ENCODE data around the gene YIPF3. TPM values are rescaled to one million over a fixed set of nuclear protein-coding genes. Genes with fewer than 3 reads are reported as not detected.
"Not testable (repeated sequence)": the region's sequence is repeated elsewhere in the genome, so short reads cannot be mapped to it uniquely, and the experiment has no call there.

Gene YIPF3
- total RNA-seq, result 57.3 and 92.8 TPM in 2 replicates

DNA sequence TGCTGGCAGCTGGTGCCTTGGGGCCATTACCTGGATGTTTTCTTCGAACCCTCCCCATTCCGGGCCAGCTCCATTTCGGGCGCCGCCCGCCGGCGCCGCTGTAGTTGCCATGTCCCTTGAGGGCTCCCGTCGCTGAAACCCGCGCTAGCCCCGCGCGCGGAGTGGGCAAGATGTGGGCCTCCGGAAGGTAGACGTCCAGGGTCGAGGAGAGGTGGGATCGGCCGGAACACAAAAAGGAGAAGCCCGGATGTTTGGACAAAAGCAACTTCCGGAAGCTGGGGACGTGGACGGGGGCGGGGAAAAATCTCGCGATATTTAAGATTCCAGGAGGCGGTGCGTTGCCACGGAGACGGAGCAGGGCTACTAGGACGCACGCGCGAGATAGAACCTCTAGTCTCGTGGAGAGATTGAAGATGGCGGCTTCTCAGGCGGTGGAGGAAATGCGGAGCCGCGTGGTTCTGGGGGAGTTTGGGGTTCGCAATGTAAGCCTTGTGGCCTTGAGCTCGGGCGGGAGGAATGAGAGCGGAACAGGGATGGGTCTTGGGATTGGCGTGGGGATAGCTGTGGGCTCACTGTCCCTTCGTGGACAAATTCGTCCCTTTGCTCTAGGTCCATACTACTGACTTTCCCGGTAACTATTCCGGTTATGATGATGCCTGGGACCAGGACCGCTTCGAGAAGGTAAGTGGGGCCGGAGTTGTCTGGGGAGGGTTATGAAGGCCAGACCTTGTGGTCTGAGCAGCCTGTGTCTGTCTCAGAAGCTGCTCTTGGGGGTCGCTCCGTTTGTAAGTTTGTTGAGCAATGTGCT, at the start of gene YIPF3, which contains the start of gene POLR1C:
YIPF3 (minus strand) TSS at position 230 of the 808 bp plus-strand sequence; CDS start at position 111, 119 bp downstream.
POLR1C (plus strand) TSS at position 393 of the 808 bp plus-strand sequence; CDS start at position 414, 21 bp downstream.
- H3K4me3 ChIP-seq (ENCODE audit: low read depth, low read length), result peak within 1 kb of the TSS; percentile 89
- peak; percentile 98 for DNase-seq (ENCODE audit: low read depth)
- TF ChIP-seq, protein P1, sequence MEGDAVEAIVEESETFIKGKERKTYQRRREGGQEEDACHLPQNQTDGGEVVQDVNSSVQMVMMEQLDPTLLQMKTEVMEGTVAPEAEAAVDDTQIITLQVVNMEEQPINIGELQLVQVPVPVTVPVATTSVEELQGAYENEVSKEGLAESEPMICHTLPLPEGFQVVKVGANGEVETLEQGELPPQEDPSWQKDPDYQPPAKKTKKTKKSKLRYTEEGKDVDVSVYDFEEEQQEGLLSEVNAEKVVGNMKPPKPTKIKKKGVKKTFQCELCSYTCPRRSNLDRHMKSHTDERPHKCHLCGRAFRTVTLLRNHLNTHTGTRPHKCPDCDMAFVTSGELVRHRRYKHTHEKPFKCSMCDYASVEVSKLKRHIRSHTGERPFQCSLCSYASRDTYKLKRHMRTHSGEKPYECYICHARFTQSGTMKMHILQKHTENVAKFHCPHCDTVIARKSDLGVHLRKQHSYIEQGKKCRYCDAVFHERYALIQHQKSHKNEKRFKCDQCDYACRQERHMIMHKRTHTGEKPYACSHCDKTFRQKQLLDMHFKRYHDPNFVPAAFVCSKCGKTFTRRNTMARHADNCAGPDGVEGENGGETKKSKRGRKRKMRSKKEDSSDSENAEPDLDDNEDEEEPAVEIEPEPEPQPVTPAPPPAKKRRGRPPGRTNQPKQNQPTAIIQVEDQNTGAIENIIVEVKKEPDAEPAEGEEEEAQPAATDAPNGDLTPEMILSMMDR (IDR thresholded peaks at IDR 0.05; ENCODE audit: insufficient read depth, low read depth, low read length), result no peak

DNA sequence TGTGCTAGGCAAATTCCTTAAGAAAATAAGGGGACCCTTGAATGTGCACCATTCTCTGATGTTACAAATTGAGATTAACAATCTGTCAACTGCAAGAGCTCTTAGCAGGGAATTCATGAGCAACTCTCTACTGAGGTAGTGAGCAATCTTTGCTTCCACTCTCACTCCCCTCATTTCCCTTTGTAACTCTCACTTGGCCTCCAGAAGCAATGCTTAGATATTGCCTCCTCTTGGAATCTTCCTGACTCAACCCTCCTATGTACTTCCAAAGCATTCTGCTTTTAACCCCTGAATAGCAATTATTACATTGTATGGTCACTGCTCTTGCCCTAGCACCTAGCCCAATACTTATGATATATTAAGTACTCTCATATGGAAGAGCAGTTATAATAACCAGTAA, 42.6 kb upstream of the YIPF3 start:
- no peak for DNase-seq (ENCODE audit: low read depth)
- TF ChIP-seq, protein P1 (IDR thresholded peaks at IDR 0.05; ENCODE audit: insufficient read depth, low read depth, low read length), result no peak
- H3K4me3 ChIP-seq (ENCODE audit: low read depth, low read length), result no peak overlapping the region

DNA sequence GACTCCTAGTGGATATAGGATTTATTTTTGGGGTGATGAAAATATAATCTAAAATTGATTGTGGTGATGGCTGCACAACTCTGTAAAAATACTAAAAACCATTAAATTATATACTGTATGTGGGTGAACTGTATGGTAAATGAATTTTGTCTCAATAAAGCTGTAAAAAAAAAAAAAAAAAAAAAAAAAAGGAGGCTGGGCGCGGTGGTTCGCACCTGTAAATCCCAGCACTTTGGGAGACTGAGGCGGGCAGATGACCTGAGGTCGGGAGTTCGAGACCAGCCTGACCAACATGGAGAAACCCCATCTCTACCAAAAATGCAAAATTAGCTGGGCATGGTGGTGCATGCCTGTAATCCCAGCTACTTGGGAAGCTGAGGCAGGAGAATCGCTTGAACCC, 40.9 kb upstream of the YIPF3 start:
- not testable (repeated sequence) for DNase-seq (ENCODE audit: low read depth); H3K4me3 ChIP-seq (ENCODE audit: low read depth, low read length)

DNA sequence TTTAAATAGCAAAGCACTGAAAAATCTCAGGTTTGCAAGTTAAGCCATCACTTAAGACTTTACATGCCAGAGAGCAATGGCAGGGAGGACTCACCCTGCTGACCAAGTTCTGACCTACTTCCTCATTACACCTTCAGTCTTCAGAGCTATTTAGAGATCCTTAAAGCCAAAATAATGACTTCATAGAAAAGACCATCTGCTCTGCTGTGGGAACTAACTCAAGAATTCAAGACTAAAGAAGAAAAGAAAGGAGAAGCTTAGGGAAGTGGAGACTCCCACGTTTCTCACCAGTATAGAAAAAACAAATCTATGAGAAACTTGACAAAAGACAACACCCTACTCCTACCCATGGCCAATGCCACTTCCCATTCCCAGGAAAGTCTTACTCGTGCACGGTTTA, 30.5 kb upstream of the YIPF3 start:
- TF ChIP-seq, protein P1 (IDR thresholded peaks at IDR 0.05; ENCODE audit: insufficient read depth, low read depth, low read length), result no peak
- DNase-seq (ENCODE audit: low read depth), result peak; percentile 8

DNA sequence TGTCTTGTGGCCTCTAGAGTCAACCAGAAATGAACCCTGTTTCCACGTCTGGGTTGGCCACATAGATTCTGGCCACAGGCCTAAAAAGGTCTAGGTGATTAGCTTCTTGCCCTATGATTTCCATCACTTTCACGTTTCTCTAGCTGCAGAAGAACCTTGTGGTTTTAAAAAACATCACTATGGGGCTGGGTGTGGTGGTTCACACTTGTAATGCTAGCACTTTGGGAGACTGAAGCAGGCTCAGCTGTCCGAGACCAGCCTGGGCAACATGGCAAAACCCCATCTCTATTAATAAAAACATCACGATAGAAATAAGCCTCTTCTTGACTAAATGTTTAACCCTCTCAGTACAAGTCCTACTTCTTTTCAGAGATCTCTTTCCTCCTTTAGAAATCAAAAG, 27.7 kb upstream of the YIPF3 start:
- no peak for DNase-seq (ENCODE audit: low read depth)
- H3K4me3 ChIP-seq (ENCODE audit: low read depth, low read length), result no peak overlapping the region
- TF ChIP-seq, protein P1 (IDR thresholded peaks at IDR 0.05; ENCODE audit: insufficient read depth, low read depth, low read length), result no peak

More for the DNA sequence above, 30.5 kb upstream of the YIPF3 start:
- no peak overlapping the region for H3K4me3 ChIP-seq (ENCODE audit: low read depth, low read length)

DNA sequence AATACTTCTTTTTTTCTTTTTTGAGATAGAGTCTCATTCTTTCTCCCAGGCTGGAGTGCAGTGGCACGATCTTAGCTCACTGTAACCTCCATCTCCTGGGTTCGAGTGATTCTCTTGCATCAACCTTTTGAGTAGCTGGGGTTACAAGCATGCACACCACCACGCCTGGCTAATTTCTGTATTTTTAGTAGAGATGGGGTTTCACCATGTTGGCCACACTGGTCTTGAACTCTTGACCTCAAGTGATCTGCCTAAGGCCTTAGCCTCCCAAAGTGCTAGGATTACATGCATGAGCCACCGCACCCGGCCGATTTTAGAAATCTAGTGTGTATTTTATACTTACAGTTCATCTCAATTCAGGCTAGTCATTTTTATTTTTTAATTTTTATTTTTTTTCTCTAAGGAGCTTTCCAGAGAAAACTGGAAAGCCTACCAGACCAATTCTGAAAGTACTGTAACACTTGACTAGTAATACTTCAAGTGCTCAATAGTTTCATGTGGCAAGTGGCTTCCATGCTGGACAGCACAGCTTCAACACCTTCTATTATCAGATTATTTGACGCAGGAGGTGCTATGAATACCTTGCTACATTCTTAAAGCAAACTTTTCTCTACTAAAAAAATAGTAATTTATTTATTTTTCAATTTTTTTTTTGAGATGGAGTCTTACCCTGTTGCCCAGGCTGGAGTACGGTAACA, 25.2 kb upstream of the YIPF3 start:
- H3K4me3 ChIP-seq (ENCODE audit: low read depth, low read length), result no peak overlapping the region
- TF ChIP-seq, protein P1 (IDR thresholded peaks at IDR 0.05; ENCODE audit: insufficient read depth, low read depth, low read length), result no peak
- DNase-seq (ENCODE audit: low read depth), result no peak

DNA sequence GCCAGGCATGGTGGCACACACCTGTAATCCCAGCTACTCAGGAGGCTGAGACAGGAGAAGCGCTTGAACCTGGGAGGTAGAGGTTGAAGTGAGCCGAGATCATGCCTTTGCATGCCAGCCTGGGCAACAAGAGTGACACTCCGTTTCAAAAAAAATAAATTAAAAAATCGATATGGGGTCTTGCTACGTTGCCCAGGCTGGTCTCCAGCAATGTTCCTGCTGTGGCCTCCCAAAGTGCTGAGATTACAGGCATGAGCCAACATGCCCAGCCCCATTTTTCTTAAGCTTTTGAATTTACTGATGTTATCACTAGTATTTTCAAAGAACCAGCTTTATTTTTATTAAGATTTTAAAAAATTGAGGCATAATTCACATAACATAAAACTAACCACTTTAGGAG, 23.8 kb upstream of the YIPF3 start:
- TF ChIP-seq, protein P1 (IDR thresholded peaks at IDR 0.05; ENCODE audit: insufficient read depth, low read depth, low read length), result no peak
- H3K4me3 ChIP-seq (ENCODE audit: low read depth, low read length), result no peak overlapping the region
- no peak for DNase-seq (ENCODE audit: low read depth)

DNA sequence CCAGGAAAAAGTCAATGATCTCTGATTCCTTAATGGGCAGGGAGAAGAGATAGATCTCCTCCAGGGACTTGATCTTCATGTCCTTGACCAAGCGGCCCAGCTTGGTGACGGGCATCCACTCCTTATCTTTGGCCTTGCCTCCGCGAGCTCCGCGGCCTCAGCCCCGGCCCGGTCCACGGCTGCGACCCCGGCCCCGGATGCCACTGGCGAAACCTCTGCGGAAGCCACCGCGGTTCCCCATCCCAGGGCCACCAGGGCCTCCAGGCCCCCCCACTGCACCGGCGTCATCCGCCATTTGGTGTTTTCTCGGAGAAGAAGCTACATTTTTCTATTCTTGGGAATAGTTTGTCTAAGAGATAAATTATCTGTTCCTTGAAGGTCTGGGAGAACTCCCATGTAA, 22.7 kb upstream of the YIPF3 start:
- H3K4me3 ChIP-seq (ENCODE audit: low read depth, low read length); DNase-seq (ENCODE audit: low read depth): not testable (repeated sequence)

DNA sequence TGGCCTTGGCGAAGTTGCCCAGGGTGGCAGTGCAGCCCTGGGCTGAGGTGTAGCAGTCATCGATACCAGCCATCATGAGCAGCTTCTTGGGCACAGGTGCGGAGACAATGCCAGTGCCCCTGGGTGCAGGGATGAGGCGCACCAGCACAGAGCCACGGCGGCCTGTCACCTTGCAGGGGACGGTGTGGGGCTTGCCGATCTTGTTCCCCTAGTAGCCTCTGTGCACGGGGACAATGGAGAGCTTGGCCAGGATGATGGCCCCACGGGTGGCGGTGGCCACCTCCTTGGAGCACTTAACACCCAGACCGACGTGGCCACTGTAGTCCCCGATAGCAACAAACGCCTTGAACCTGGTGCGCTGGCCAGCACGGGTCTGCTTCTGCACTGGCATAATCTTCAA, 22.3 kb upstream of the YIPF3 start:
- DNase-seq (ENCODE audit: low read depth); H3K4me3 ChIP-seq (ENCODE audit: low read depth, low read length): not testable (repeated sequence)
